Type B pancreatic cell (in vitro differentiated cells): ENCODE measurements around the gene RBM8A. TPM values are rescaled to one million over a fixed set of nuclear protein-coding genes. Genes with fewer than 3 reads are reported as not detected.
A peak's percentile ranks its signal among the peaks of the same experiment; 100 is the strongest.

Experiments used
- DNase-seq: peaks from one replicate; pipeline ENCODE4 v3.0.0; 2021; ENCODE audit warnings: mixed read lengths; ENCODE audit not compliant: unreplicated experiment; ENCODE audit errors: extremely low spot score
- H3K27ac Mint-ChIP-seq: 2 replicates; pipeline ENCODE4 v1.8.0; 2021; ENCODE audit warnings: mild to moderate bottlenecking, mixed read lengths
- H3K27me3 Mint-ChIP-seq: 2 replicates; pipeline ENCODE4 v1.8.0; 2021; ENCODE audit warnings: mixed read lengths
- H3K36me3 Mint-ChIP-seq: 2 replicates; pipeline ENCODE4 v1.8.0; 2021; ENCODE audit warnings: mixed read lengths
- H3K4me1 Mint-ChIP-seq: one replicate; pipeline ENCODE4 v1.8.0; 2021; ENCODE audit warnings: mixed read lengths; ENCODE audit not compliant: unreplicated experiment
- H3K4me3 Mint-ChIP-seq: 2 replicates; pipeline ENCODE4 v1.8.0; 2021; ENCODE audit warnings: mild to moderate bottlenecking, mixed read lengths
- H3K9me3 Mint-ChIP-seq: 2 replicates; pipeline ENCODE4 v1.8.0; 2021; ENCODE audit warnings: mixed read lengths
- CTCF ChIP-seq: fragments of 200-600 bp; sonication (generic); conservative IDR thresholded peaks from 2 replicates; pipeline ENCODE4 v1.5.0; 2021; ENCODE audit warnings: antibody characterized with exemption, mild to moderate bottlenecking
- total RNA-seq: library from RNA; stranded (reverse); gene quantifications from 2 replicates; pipeline ENCODE4 v1.2.1, GENCODE V29; 2021; ENCODE audit warnings: low replicate concordance

The RBM8A gene
- total RNA-seq, 1 donor from 2014 or later: 160 TPM

GRCh38 chr1:145895471-145895870 is 31.8 kb downstream of the RBM8A start:
- no peak overlapping the region for H3K4me3 Mint-ChIP-seq
- peaks cover 15% of the 10 kb centered on the region for H3K4me1 Mint-ChIP-seq
- no peaks in the 10 kb centered on the region for H3K27me3 Mint-ChIP-seq
- no peak for DNase-seq
- no peak for TF ChIP-seq CTCF
- no peaks in the 10 kb centered on the region for H3K9me3 Mint-ChIP-seq
- no peak overlapping the region for H3K27ac Mint-ChIP-seq
- no peaks in the 10 kb centered on the region for H3K36me3 Mint-ChIP-seq

- H3K4me1 Mint-ChIP-seq: peaks cover 19% of the 10 kb centered on the region
- no peak for TF ChIP-seq CTCF
- H3K27me3 Mint-ChIP-seq: no peaks in the 10 kb centered on the region
- H3K27ac Mint-ChIP-seq: no peak overlapping the region
- no peak overlapping the region for H3K4me3 Mint-ChIP-seq
- no peaks in the 10 kb centered on the region for H3K9me3 Mint-ChIP-seq
- no peak for DNase-seq
- H3K36me3 Mint-ChIP-seq: no peaks in the 10 kb centered on the region
Observed at GRCh38 chr1:145893306-145894055, 33.8 kb downstream of the RBM8A start.

- Mint-ChIP-seq H3K36me3 (no peaks in the 10 kb centered on the region), H3K9me3 (no peaks in the 10 kb centered on the region), H3K4me1 (peaks cover 19% of the 10 kb centered on the region), H3K4me3 (peak overlapping the region; percentile 71), H3K27me3 (peaks cover 3% of the 10 kb centered on the region), H3K27ac (peak overlapping the region; percentile 87)
- TF ChIP-seq CTCF: no peak
- DNase-seq: no peak
Observed at GRCh38 chr1:145892486-145893087, 34.7 kb downstream of the RBM8A start.

GRCh38 chr1:145891587-145892485 is 35.4 kb downstream of the RBM8A start:
- peaks cover 19% of the 10 kb centered on the region for H3K4me1 Mint-ChIP-seq
- TF ChIP-seq CTCF: peak; percentile 95
- H3K36me3 Mint-ChIP-seq: no peaks in the 10 kb centered on the region
- H3K27ac Mint-ChIP-seq: peak overlapping the region; percentile 87
- H3K27me3 Mint-ChIP-seq: peaks cover 5% of the 10 kb centered on the region
- H3K9me3 Mint-ChIP-seq: no peaks in the 10 kb centered on the region
- peak overlapping the region; percentile 71 for H3K4me3 Mint-ChIP-seq
- peak; percentile 90 for DNase-seq

- H3K27ac Mint-ChIP-seq: no peak overlapping the region
- peaks cover 11% of the 10 kb centered on the region for H3K27me3 Mint-ChIP-seq
- no peak for TF ChIP-seq CTCF
- H3K36me3 Mint-ChIP-seq: no peaks in the 10 kb centered on the region
- no peaks in the 10 kb centered on the region for H3K9me3 Mint-ChIP-seq
- DNase-seq: no peak
- peaks cover 19% of the 10 kb centered on the region for H3K4me1 Mint-ChIP-seq
- no peak overlapping the region for H3K4me3 Mint-ChIP-seq
Observed at GRCh38 chr1:145891143-145891542, 36.1 kb downstream of the RBM8A start.
